Hematopoietic multipotent progenitor cell treated with erythropoietin and hydrocortisone succinate and interleukin-3 and kit ligand, for 17 days (in vitro differentiated cells): Measurements from ENCODE around the gene TP53RK.

Source experiments
- DNase-seq: peaks from one replicate; pipeline ENCODE4 v3.0.0-alpha.2; 2015; ENCODE audit warnings: low spot score

TP53RK gene

GRCh38 chr20:46689082-46689753, at the start of gene TP53RK:
Gene TP53RK (minus strand): TSS chr20:46689444. CDS start chr20:46689414, 30 bp downstream.
- DNase-seq = peak; percentile 92

- no peak for DNase-seq
Measured at GRCh38 chr20:46735436-46735835, 46.2 kb upstream of the TP53RK start.

GRCh38 chr20:46731770-46732169, 42.5 kb upstream of the TP53RK start:
- no peak for DNase-seq

GRCh38 chr20:46725186-46726165, 36.2 kb upstream of the TP53RK start:
- no peak for DNase-seq

GRCh38 chr20:46724343-46724959, 35.2 kb upstream of the TP53RK start:
- DNase-seq = no peak

GRCh38 chr20:46723039-46723438, 33.8 kb upstream of the TP53RK start:
- no peak for DNase-seq

GRCh38 chr20:46722450-46722849, 33.2 kb upstream of the TP53RK start:
- no peak for DNase-seq

- no peak for DNase-seq
Measured at GRCh38 chr20:46721476-46721875, 32.2 kb upstream of the TP53RK start.

- DNase-seq = no peak
Measured at GRCh38 chr20:46720776-46721425, 31.7 kb upstream of the TP53RK start.

GRCh38 chr20:46720019-46720418, 30.8 kb upstream of the TP53RK start:
- no peak for DNase-seq

- no peak for DNase-seq
Measured at GRCh38 chr20:46717818-46718541, 28.7 kb upstream of the TP53RK start.

GRCh38 chr20:46715292-46715756, 26.1 kb upstream of the TP53RK start:
- DNase-seq = no peak

GRCh38 chr20:46713957-46714834, 25.0 kb upstream of the TP53RK start:
- DNase-seq = no peak

GRCh38 chr20:46712056-46712636, 22.9 kb upstream of the TP53RK start:
- no peak for DNase-seq

GRCh38 chr20:46710153-46710913, 21.1 kb upstream of the TP53RK start:
- no peak for DNase-seq

- no peak for DNase-seq
Measured at GRCh38 chr20:46709459-46710152, 20.4 kb upstream of the TP53RK start, which contains the start of gene SLC2A10. Gene SLC2A10 (plus strand): TSS chr20:46709649. CDS start chr20:46709737, 88 bp downstream.

GRCh38 chr20:46709055-46709458, 19.8 kb upstream of the TP53RK start:
- no peak for DNase-seq

- peak; percentile 19 for DNase-seq
Measured at GRCh38 chr20:46708172-46708860, 19.1 kb upstream of the TP53RK start.
